H9 (cell line): Measurements from ENCODE around the gene NKX2-2. TPM values are rescaled to one million over a fixed set of nuclear protein-coding genes. Genes with fewer than 3 reads are reported as not detected.
A peak's percentile ranks its signal among the peaks of the same experiment; 100 is the strongest.

Experiments
- DNase-seq: peaks from one replicate; pipeline ENCODE4 v3.0.0-alpha.2; 2017
- H2AFZ ChIP-seq: one replicate; pipeline ENCODE4 v1.6.1; 2013; ENCODE audit warnings: mild to moderate bottlenecking, low read length, control low read depth, moderate library complexity
- H2AK5ac ChIP-seq: 2 replicates; pipeline ENCODE4 v1.6.1; 2013; ENCODE audit warnings: low read length, control low read depth, mixed read lengths; ENCODE audit not compliant: insufficient read length
- H2BK120ac ChIP-seq: one replicate; pipeline ENCODE4 v1.6.1; 2013; ENCODE audit warnings: low read depth, mild to moderate bottlenecking, low read length, control low read depth, inconsistent platforms; ENCODE audit not compliant: poor library complexity, severe bottlenecking
- H2BK12ac ChIP-seq: 2 replicates; pipeline ENCODE4 v1.6.1; 2013; ENCODE audit warnings: low read length, control low read depth, mixed read lengths, low read depth; ENCODE audit not compliant: insufficient read length
- H2BK15ac ChIP-seq: 2 replicates; pipeline ENCODE4 v1.6.1; 2013; ENCODE audit warnings: low read depth, low read length, control low read depth
- H2BK20ac ChIP-seq: one replicate; pipeline ENCODE4 v1.6.1; 2013; ENCODE audit warnings: low read depth, mild to moderate bottlenecking, low read length, control low read depth, inconsistent platforms; ENCODE audit not compliant: poor library complexity, severe bottlenecking
- H2BK5ac ChIP-seq: 2 replicates; pipeline ENCODE4 v1.6.1; 2013; ENCODE audit warnings: low read length, control low read depth, mixed read lengths; ENCODE audit not compliant: insufficient read length
- H3K14ac ChIP-seq: 2 replicates; pipeline ENCODE4 v1.6.1; 2013; ENCODE audit warnings: low read length, control low read depth; ENCODE audit not compliant: insufficient read depth
- H3K18ac ChIP-seq: 2 replicates; pipeline ENCODE4 v1.6.1; 2013; ENCODE audit warnings: low read depth, mild to moderate bottlenecking, mixed read lengths, low read length, control low read depth; ENCODE audit not compliant: insufficient read length
- H3K23ac ChIP-seq: 2 replicates; pipeline ENCODE4 v1.6.1; 2013; ENCODE audit warnings: low read length, control low read depth, mixed read lengths, low read depth; ENCODE audit not compliant: insufficient read length
- H3K23me2 ChIP-seq: 2 replicates; pipeline ENCODE4 v1.6.1; 2013; ENCODE audit warnings: low read depth, mild to moderate bottlenecking, mixed read lengths, low read length, control low read depth; ENCODE audit not compliant: insufficient read length, poor library complexity, severe bottlenecking
- H3K27ac ChIP-seq: 2 replicates; pipeline ENCODE4 v1.5.1; 2013; ENCODE audit warnings: low read length, control low read depth, mixed read lengths, low read depth; ENCODE audit not compliant: insufficient read length
- H3K27me3 ChIP-seq: 2 replicates; pipeline ENCODE4 v1.6.1; 2013; ENCODE audit warnings: low read length, control low read depth, inconsistent platforms; ENCODE audit not compliant: insufficient read depth
- H3K4ac ChIP-seq: 2 replicates; pipeline ENCODE4 v1.6.1; 2013; ENCODE audit warnings: low read depth, mild to moderate bottlenecking, control low read depth, inconsistent platforms, low read length, moderate library complexity
- H3K4me1 ChIP-seq: 2 replicates; pipeline ENCODE4 v1.6.1; 2013; ENCODE audit warnings: low read length, control low read depth, inconsistent platforms; ENCODE audit not compliant: insufficient read depth
- H3K4me2 ChIP-seq: 2 replicates; pipeline ENCODE4 v1.6.1; 2013; ENCODE audit warnings: low read length, control low read depth, mixed read lengths; ENCODE audit not compliant: insufficient read length, insufficient read depth
- H3K56ac ChIP-seq: 2 replicates; pipeline ENCODE4 v1.6.1; 2013; ENCODE audit warnings: low read depth, mild to moderate bottlenecking, mixed read lengths, low read length, control low read depth; ENCODE audit not compliant: insufficient read length
- H3K79me1 ChIP-seq: 2 replicates; pipeline ENCODE4 v1.6.1; 2013; ENCODE audit warnings: low read depth, mild to moderate bottlenecking, moderate library complexity, low read length, control low read depth, inconsistent platforms; ENCODE audit not compliant: insufficient read depth, poor library complexity, severe bottlenecking
- H3K79me2 ChIP-seq: 2 replicates; pipeline ENCODE4 v1.6.1; 2013; ENCODE audit warnings: low read length, control low read depth, inconsistent platforms; ENCODE audit not compliant: insufficient read depth
- H3K9ac ChIP-seq: 2 replicates; pipeline ENCODE4 v1.6.1; 2013; ENCODE audit warnings: low read length, control low read depth, mixed read lengths; ENCODE audit not compliant: insufficient read length; ENCODE audit errors: extremely low read depth
- H3K9me3 ChIP-seq: one replicate; pipeline ENCODE4 v1.6.1; 2013; ENCODE audit warnings: low read depth, low read length, inconsistent platforms; ENCODE audit not compliant: control insufficient read depth
- H3T11ph ChIP-seq: one replicate; pipeline ENCODE4 v1.6.1; 2013; ENCODE audit warnings: mild to moderate bottlenecking, low read length, control low read depth, inconsistent platforms
- H4K20me1 ChIP-seq: one replicate; pipeline ENCODE4 v1.6.1; 2013; ENCODE audit not compliant: control insufficient read depth, insufficient read length, insufficient read depth
- H4K5ac ChIP-seq: 2 replicates; pipeline ENCODE4 v1.6.1; 2013; ENCODE audit warnings: low read depth, mild to moderate bottlenecking, mixed read lengths, low read length, control low read depth; ENCODE audit not compliant: insufficient read length
- H4K8ac ChIP-seq: replicated peaks from 2 replicates; pipeline ENCODE4 v1.6.1; 2013; ENCODE audit warnings: low read length, control low read depth, mixed read lengths, low read depth; ENCODE audit not compliant: insufficient read length
- H4K91ac ChIP-seq: 2 replicates; pipeline ENCODE4 v1.6.1; 2013; ENCODE audit warnings: low read depth, mild to moderate bottlenecking, moderate library complexity, mixed read lengths, low read length, control low read depth; ENCODE audit not compliant: insufficient read length
- H3K27ac Mint-ChIP-seq, 3 experiments: 2 replicates in 2 of 3; 3 replicates in 1 of 3; pipeline ENCODE4 v1.8.0; 2020 to 2021; ENCODE audit warnings: mixed read lengths in 3 of 3, mild to moderate bottlenecking in 1 of 3, moderate library complexity in 1 of 3
- H3K27me3 Mint-ChIP-seq: 2 replicates; pipeline ENCODE4 v1.8.0; 2021; ENCODE audit warnings: low read depth, mild to moderate bottlenecking, moderate library complexity, mixed read lengths
- H3K36me3 Mint-ChIP-seq, 3 experiments: 2 replicates in 2 of 3; 3 replicates in 1 of 3; pipeline ENCODE4 v1.8.0; 2020 to 2021; ENCODE audit warnings: low read depth in 3 of 3, mixed read lengths in 3 of 3; ENCODE audit not compliant: insufficient read depth in 1 of 3
- H3K4me1 Mint-ChIP-seq, 2 experiments: 2 replicates each; pipeline ENCODE4 v1.8.0; 2020; ENCODE audit warnings: mixed read lengths in 2 of 2
- H3K4me3 Mint-ChIP-seq, 2 experiments: 2 replicates in 1 of 2; 3 replicates in 1 of 2; pipeline ENCODE4 v1.8.0; 2020 to 2021; ENCODE audit warnings: mild to moderate bottlenecking in 2 of 2, mixed read lengths in 2 of 2, moderate library complexity in 1 of 2
- H3K9me3 Mint-ChIP-seq, 2 experiments: 2 replicates in 1 of 2; 3 replicates in 1 of 2; pipeline ENCODE4 v1.8.0; 2020; ENCODE audit warnings: mild to moderate bottlenecking in 2 of 2, mixed read lengths in 2 of 2, moderate library complexity in 1 of 2
- CTCF ChIP-seq: fragments of 200-600 bp; sonication (generic); conservative IDR thresholded peaks from 3 replicates; pipeline ENCODE4 v1.8.0; 2021; ENCODE audit warnings: antibody characterized with exemption, mild to moderate bottlenecking
- WGBS: extraction: QIAGEN DNeasy Blood & Tissue Kit; methylation state at CpG from one replicate; pipeline ENCODE4 v1.1.7; 2013; ENCODE audit warnings: missing lambda C conversion rate, low lambda C conversion rate, mixed read lengths; ENCODE audit not compliant: insufficient read length; ENCODE audit errors: extremely low coverage; 5-methylcytosine and 5-hydroxymethylcytosine counted together
- total RNA-seq: library from RNA; stranded (reverse); gene quantifications from 2 replicates; pipeline ENCODE4 v1.2.1, GENCODE V29; 2021

Gene NKX2-2
- total RNA-seq, 1 experiment from 2014 or later, result not detected

- H2AFZ ChIP-seq, result no peak overlapping the region
- H3K4me2 ChIP-seq, result no peak overlapping the region
- no peaks in the 10 kb centered on the region for H4K20me1 ChIP-seq
- WGBS, result no CpG with 5 or more reads among the region's 7 CpGs
- no peaks in the 10 kb centered on the region for H3K79me2 ChIP-seq
- no peak overlapping the region for H2AK5ac ChIP-seq
- H4K8ac ChIP-seq, result no peak overlapping the region
- Mint-ChIP-seq H3K36me3 (peaks cover 0 to 7% (median 4%) of the 10 kb centered on the region in 3 experiments; a peak in 4 of 7 replicates), H3K27me3 (peaks cover 52% of the 10 kb centered on the region), H3K27ac (no peak overlapping the region; a peak in 1 of 7 replicates), H3K9me3 (no peaks in the 10 kb centered on the region; a peak in 2 of 5 replicates), H3K4me3 (no peak overlapping the region), H3K4me1 (peaks cover 26 to 29% of the 10 kb centered on the region in 2 experiments)
- no peak overlapping the region for H2BK5ac ChIP-seq
- H3K14ac ChIP-seq, result no peak overlapping the region
- no peaks in the 10 kb centered on the region; the same call in 1 of the 2 replicates for H3K27me3 ChIP-seq
- H3T11ph ChIP-seq, result no peak overlapping the region
- no peak overlapping the region for H2BK15ac ChIP-seq
- DNase-seq, result peak; percentile 58
- H2BK12ac ChIP-seq, result no peak overlapping the region
- H3K56ac ChIP-seq, result no peak overlapping the region
- H3K79me1 ChIP-seq, result no peaks in the 10 kb centered on the region
- H3K4me1 ChIP-seq, result no peaks in the 10 kb centered on the region; the same call in none of the 2 replicates
- no peak overlapping the region for H3K18ac ChIP-seq
- H2BK120ac ChIP-seq, result no peak overlapping the region
- no peak overlapping the region for H3K23ac ChIP-seq
- H3K4ac ChIP-seq, result no peak overlapping the region
- no peak overlapping the region for H2BK20ac ChIP-seq
- H3K27ac ChIP-seq, result no peak overlapping the region
- H3K9ac ChIP-seq, result no peak overlapping the region
- no peaks in the 10 kb centered on the region for H3K23me2 ChIP-seq
- H4K91ac ChIP-seq, result no peak overlapping the region
- TF ChIP-seq CTCF, result no peak
- no peak overlapping the region for H4K5ac ChIP-seq
- no peaks in the 10 kb centered on the region for H3K9me3 ChIP-seq
Measured at GRCh38 chr20:21499641-21500040, 14.2 kb downstream of the NKX2-2 start.
